OCI-LY3 (cell line): ENCODE results near the gene VCL.

Experiments
- H2AFZ ChIP-seq: fragments of 200-600, 300-600 bp; shearing (Covaris generic); 2 replicates; pipeline ENCODE4 v1.6.0; 2014; ENCODE audit warnings: antibody characterized with exemption, low read depth, low read length
- H3K27ac ChIP-seq: fragments of 200-600, 300-600 bp; sonication (generic); 2 replicates; pipeline ENCODE4 v1.5.1; 2014; ENCODE audit warnings: mild to moderate bottlenecking, low read length, moderate library complexity, mixed read lengths
- H3K27me3 ChIP-seq: fragments of 200-600, 300-600 bp; sonication (generic); 2 replicates; pipeline ENCODE4 v1.6.1; 2014; ENCODE audit warnings: low read depth, low read length, mixed read lengths
- H3K36me3 ChIP-seq: fragments of 200-600, 300-600 bp; sonication (generic); replicated peaks from 2 replicates; pipeline ENCODE3; 2014; ENCODE audit warnings: low read depth, low read length, mixed read lengths
- H3K4me1 ChIP-seq: fragments of 300-600, 200-600 bp; sonication (generic); 2 replicates; pipeline ENCODE4 v1.6.1; 2014; ENCODE audit warnings: low read length, mixed read lengths
- H3K4me2 ChIP-seq: fragments of 200-600, 300-600 bp; sonication (generic); 2 replicates; pipeline ENCODE4 v1.6.1; 2014; ENCODE audit warnings: low read length, mixed read lengths
- H3K4me3 ChIP-seq: fragments of 300-600, 200-600 bp; sonication (generic); 2 replicates; pipeline ENCODE4 v1.5.1; 2014; ENCODE audit warnings: antibody characterized with exemption, mild to moderate bottlenecking, low read length, moderate library complexity
- H3K79me2 ChIP-seq: fragments of 300-600, 200-600 bp; shearing (Covaris generic); 2 replicates; pipeline ENCODE4 v1.6.1; 2014; ENCODE audit warnings: mild to moderate bottlenecking, low read length, mixed read lengths
- H3K9ac ChIP-seq: fragments of 300-600, 200-600 bp; shearing (Covaris generic); 2 replicates; pipeline ENCODE4 v1.6.0; 2014; ENCODE audit warnings: mild to moderate bottlenecking, low read length, moderate library complexity
- H3K9me3 ChIP-seq: fragments of 200-600, 300-600 bp; shearing (Covaris generic); 2 replicates; pipeline ENCODE4 v1.6.1; 2014; ENCODE audit warnings: low read length, mixed read lengths; ENCODE audit not compliant: insufficient read depth
- H4K20me1 ChIP-seq: fragments of 200-600, 300-600 bp; sonication (generic); 2 replicates; pipeline ENCODE4 v1.6.1; 2016; ENCODE audit warnings: low read length, mixed read lengths; ENCODE audit not compliant: insufficient read depth
- CTCF ChIP-seq: fragments of 200-600, 300-600 bp; sonication (generic); IDR thresholded peaks from 2 replicates; pipeline ENCODE4 v1.5.1; 2014; ENCODE audit warnings: antibody characterized with exemption, low read length, low read depth
- EZH2phosphoT487 ChIP-seq: fragments of 200-600 bp; shearing (Covaris generic); IDR thresholded peaks from 2 replicates; pipeline ENCODE4 v1.6.1; 2018; ENCODE audit warnings: antibody characterized with exemption, mixed run types, low read depth

VCL gene

GRCh38 chr10:74153123-74153522, 155.2 kb downstream of the VCL start:
- Histone ChIP-seq H3K9me3 (no peaks in the 10 kb centered on the region), H3K4me2 (no peak overlapping the region), H3K27me3 (no peaks in the 10 kb centered on the region), H4K20me1 (no peaks in the 10 kb centered on the region), H3K36me3 (no peaks in the 10 kb centered on the region), H3K4me1 (peaks cover 10% of the 10 kb centered on the region), H3K9ac (no peak overlapping the region), H3K4me3 (no peak overlapping the region), H2AFZ (no peak overlapping the region), H3K27ac (no peak overlapping the region), H3K79me2 (peaks cover 45% of the 10 kb centered on the region)
- no peak for TF ChIP-seq EZH2phosphoT487
- no peak for TF ChIP-seq CTCF

GRCh38 chr10:74153676-74154075, 155.8 kb downstream of the VCL start:
- TF ChIP-seq EZH2phosphoT487 = no peak
- TF ChIP-seq CTCF = no peak
- no peak overlapping the region for H3K4me3 ChIP-seq
- peaks cover 10% of the 10 kb centered on the region for H3K4me1 ChIP-seq
- H3K27ac ChIP-seq = no peak overlapping the region
- no peak overlapping the region for H3K4me2 ChIP-seq
- H3K36me3 ChIP-seq = no peaks in the 10 kb centered on the region
- H2AFZ ChIP-seq = no peak overlapping the region
- no peak overlapping the region for H3K9ac ChIP-seq
- H3K27me3 ChIP-seq = no peaks in the 10 kb centered on the region
- no peaks in the 10 kb centered on the region for H4K20me1 ChIP-seq
- H3K9me3 ChIP-seq = no peaks in the 10 kb centered on the region
- peaks cover 40% of the 10 kb centered on the region for H3K79me2 ChIP-seq

GRCh38 chr10:74156919-74157289, 159.0 kb downstream of the VCL start:
- no peak overlapping the region for H3K9ac ChIP-seq
- H3K27ac ChIP-seq = no peak overlapping the region
- no peak overlapping the region for H3K4me3 ChIP-seq
- no peak overlapping the region for H3K4me2 ChIP-seq
- peaks cover 14% of the 10 kb centered on the region for H3K79me2 ChIP-seq
- H4K20me1 ChIP-seq = no peaks in the 10 kb centered on the region
- no peaks in the 10 kb centered on the region for H3K9me3 ChIP-seq
- TF ChIP-seq EZH2phosphoT487 (no peak), CTCF (no peak)
- no peaks in the 10 kb centered on the region for H3K27me3 ChIP-seq
- peaks cover 5% of the 10 kb centered on the region for H3K4me1 ChIP-seq
- no peak overlapping the region for H2AFZ ChIP-seq
- no peaks in the 10 kb centered on the region for H3K36me3 ChIP-seq

GRCh38 chr10:74160013-74160412, 162.1 kb downstream of the VCL start:
- Histone ChIP-seq H3K9me3 (no peaks in the 10 kb centered on the region), H3K27me3 (no peaks in the 10 kb centered on the region), H3K4me3 (no peak overlapping the region), H3K4me1 (no peaks in the 10 kb centered on the region), H3K79me2 (0 out of 2 replicates have a peak, but pooled peaks cover 4% of the 10 kb centered on the region), H3K9ac (no peak overlapping the region), H3K4me2 (no peak overlapping the region), H4K20me1 (no peaks in the 10 kb centered on the region), H2AFZ (no peak overlapping the region), H3K36me3 (no peaks in the 10 kb centered on the region), H3K27ac (no peak overlapping the region)
- TF ChIP-seq CTCF = no peak
- no peak for TF ChIP-seq EZH2phosphoT487
